ENCODE results near the gene CTDSP2. TPM values are rescaled to one million over a fixed set of nuclear protein-coding genes. Genes with fewer than 3 reads are reported as not detected.

The CTDSP2 gene
- total RNA-seq, 1 experiment from 2014 or later: 117 TPM

DNA sequence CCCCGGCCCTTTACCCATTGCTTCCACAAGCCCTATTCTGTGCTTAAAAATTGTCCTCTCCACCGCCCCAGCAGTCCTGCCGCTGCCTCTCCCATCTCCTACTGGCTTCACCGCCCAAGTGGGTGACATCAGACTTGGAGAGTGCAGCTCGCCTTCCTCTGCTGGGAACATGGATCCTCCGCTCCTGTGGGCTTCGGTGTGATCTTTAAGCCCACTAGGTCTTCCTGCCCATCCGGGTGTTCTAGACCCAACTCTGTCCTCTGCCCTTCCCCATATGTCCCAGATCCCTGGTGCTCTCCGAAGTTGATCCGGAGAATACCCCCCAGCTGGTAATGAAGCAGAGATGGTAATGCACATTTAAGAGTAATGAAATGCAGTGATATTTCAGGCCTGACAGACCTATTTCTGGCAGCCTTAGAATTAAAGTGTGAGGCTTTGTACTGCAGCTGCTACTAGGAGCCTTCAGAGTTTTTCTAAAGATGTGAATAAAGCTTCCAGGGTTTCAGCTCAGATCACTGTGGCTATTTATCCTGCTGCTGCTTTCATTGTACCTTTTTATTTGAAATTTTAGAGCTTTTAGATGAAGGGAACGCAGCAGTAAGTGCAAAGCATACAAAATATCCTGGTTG is 22.9 kb upstream of the CTDSP2 start:
- Mint-ChIP-seq H3K9me3 (ENCODE audit: low read depth, unreplicated experiment) (no peaks in the 10 kb centered on the region), H3K27me3 (ENCODE audit: unreplicated experiment) (peaks cover 14% of the 10 kb centered on the region), H3K4me3 (ENCODE audit: low read depth, unreplicated experiment) (no peak overlapping the region), H3K27ac (ENCODE audit: unreplicated experiment) (no peak overlapping the region), H3K36me3 (ENCODE audit: insufficient read depth, unreplicated experiment) (peaks cover 5% of the 10 kb centered on the region), H3K4me1 (ENCODE audit: low read depth, unreplicated experiment) (no peaks in the 10 kb centered on the region)
- no peak for DNase-seq
- CTCF ChIA-PET: interaction anchor here (0.6 to 1.7 kb wide), 2 partner anchors 25 to 544 kb away, joined by 4 read pairs; no protein-coding TSS in a partner anchor
- intact Hi-C loops (cut with micrococcal nuclease; ENCODE audit: unreplicated experiment): no loop called here
- TF ChIP-seq, protein P1, sequence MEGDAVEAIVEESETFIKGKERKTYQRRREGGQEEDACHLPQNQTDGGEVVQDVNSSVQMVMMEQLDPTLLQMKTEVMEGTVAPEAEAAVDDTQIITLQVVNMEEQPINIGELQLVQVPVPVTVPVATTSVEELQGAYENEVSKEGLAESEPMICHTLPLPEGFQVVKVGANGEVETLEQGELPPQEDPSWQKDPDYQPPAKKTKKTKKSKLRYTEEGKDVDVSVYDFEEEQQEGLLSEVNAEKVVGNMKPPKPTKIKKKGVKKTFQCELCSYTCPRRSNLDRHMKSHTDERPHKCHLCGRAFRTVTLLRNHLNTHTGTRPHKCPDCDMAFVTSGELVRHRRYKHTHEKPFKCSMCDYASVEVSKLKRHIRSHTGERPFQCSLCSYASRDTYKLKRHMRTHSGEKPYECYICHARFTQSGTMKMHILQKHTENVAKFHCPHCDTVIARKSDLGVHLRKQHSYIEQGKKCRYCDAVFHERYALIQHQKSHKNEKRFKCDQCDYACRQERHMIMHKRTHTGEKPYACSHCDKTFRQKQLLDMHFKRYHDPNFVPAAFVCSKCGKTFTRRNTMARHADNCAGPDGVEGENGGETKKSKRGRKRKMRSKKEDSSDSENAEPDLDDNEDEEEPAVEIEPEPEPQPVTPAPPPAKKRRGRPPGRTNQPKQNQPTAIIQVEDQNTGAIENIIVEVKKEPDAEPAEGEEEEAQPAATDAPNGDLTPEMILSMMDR (IDR thresholded peaks at IDR 0.05; ENCODE audit: unreplicated experiment): no peak
- no TSS peak for BruUV-seq (replicated peaks)

DNA sequence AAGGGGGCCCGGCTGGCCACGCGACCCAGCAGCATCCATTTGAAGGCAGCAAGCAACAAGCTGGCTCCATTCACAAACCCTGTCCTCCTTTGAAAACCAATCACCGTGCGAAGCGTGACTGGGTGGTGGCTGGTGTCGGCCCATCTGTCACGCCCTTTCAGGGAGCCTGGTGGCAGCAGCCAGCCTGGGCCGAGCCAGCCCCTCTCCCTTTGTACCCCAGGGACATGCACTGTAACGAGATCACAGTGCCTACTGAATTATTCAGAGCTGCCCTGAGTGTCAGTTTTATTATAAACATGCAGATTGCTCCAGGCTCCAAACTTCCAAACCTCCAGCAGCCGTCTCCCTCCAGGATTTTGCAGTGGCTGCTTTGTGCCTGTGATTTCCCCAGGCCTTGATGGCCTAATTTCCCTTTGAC is 22.3 kb upstream of the CTDSP2 start:
- H3K4me1 Mint-ChIP-seq (ENCODE audit: low read depth, unreplicated experiment): no peaks in the 10 kb centered on the region
- no peak overlapping the region for H3K27ac Mint-ChIP-seq (ENCODE audit: unreplicated experiment)
- intact Hi-C loops (cut with micrococcal nuclease; ENCODE audit: unreplicated experiment): no loop called here
- peaks cover 14% of the 10 kb centered on the region for H3K27me3 Mint-ChIP-seq (ENCODE audit: unreplicated experiment)
- CTCF ChIA-PET: interaction anchor here (0.7 to 1.7 kb wide), 2 partner anchors 25 to 1021 kb away, joined by 3 to 4 read pairs; no protein-coding TSS in a partner anchor
- H3K4me3 Mint-ChIP-seq (ENCODE audit: low read depth, unreplicated experiment): no peak overlapping the region
- no TSS peak for BruUV-seq (replicated peaks)
- no peaks in the 10 kb centered on the region for H3K9me3 Mint-ChIP-seq (ENCODE audit: low read depth, unreplicated experiment)
- TF ChIP-seq, protein P1 (IDR thresholded peaks at IDR 0.05; ENCODE audit: unreplicated experiment): no peak
- peaks cover 5% of the 10 kb centered on the region for H3K36me3 Mint-ChIP-seq (ENCODE audit: insufficient read depth, unreplicated experiment)
- no peak for DNase-seq

DNA sequence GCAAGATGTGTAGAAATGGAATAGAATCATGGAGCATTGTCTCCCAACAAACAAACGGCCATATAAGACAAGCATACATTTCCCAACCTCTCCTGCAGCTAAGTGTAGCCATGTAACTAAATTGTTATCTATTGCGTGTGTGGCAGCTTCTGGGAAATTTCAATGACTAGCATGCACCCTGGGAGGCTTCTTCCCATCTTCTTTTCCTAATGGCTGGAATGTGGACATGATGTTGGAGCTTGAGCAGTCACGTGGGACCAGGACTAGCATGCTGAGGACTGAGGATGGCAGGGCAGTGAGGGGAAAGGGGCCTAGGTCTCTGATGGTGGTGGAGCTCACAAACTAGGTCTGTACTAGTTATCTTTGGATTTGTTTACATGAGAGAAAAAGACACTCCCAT is 21.7 kb upstream of the CTDSP2 start:
- intact Hi-C loops (cut with micrococcal nuclease; ENCODE audit: unreplicated experiment): no loop called here
- Mint-ChIP-seq H3K27ac (ENCODE audit: unreplicated experiment) (no peak overlapping the region), H3K4me1 (ENCODE audit: low read depth, unreplicated experiment) (no peaks in the 10 kb centered on the region), H3K9me3 (ENCODE audit: low read depth, unreplicated experiment) (no peaks in the 10 kb centered on the region), H3K4me3 (ENCODE audit: low read depth, unreplicated experiment) (no peak overlapping the region), H3K36me3 (ENCODE audit: insufficient read depth, unreplicated experiment) (peaks cover 5% of the 10 kb centered on the region), H3K27me3 (ENCODE audit: unreplicated experiment) (peaks cover 14% of the 10 kb centered on the region)
- CTCF ChIA-PET: interaction anchor here (0.7 to 1.7 kb wide), 2 partner anchors 26 to 1021 kb away, joined by 3 to 4 read pairs; no protein-coding TSS in a partner anchor
- no TSS peak for BruUV-seq (replicated peaks)
- TF ChIP-seq, protein P1 (IDR thresholded peaks at IDR 0.05; ENCODE audit: unreplicated experiment): no peak
- no peak for DNase-seq

DNA sequence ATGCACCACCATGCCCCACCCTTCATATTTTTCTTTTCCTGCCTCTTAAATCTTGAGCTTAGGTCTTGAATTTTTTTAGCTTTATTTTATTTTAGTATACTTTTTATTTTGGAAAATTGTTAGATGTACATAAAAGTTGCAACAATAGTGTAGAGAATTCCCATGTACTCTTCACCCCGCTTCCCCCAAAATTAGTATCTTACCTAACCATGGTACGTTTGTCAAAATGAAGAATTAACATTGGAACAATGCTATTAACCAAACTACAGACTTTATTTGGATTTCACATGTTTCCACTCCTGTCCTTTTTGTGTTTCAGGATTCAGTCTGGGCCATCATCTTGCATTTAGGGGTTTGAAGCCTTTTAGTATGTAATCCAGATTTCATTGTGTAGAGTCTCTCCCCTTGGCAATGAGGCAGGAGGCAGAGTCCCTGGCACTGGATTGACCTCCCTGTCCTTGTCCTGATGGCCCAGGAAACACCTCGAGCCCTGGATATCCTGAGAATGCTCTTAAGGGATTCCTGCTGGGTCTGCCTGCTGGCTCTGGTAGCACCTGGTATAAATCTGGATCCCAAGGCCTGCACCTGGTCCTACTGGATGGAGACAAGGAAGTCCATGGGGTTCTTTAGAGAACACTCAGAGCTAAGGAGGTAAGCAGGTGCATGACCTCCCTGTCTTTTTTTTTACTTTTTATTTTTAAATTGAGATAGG is 19.9 kb upstream of the CTDSP2 start:
- H3K4me1 Mint-ChIP-seq (ENCODE audit: low read depth, unreplicated experiment): peaks cover 13% of the 10 kb centered on the region
- H3K36me3 Mint-ChIP-seq (ENCODE audit: insufficient read depth, unreplicated experiment): peaks cover 5% of the 10 kb centered on the region
- no peak overlapping the region for H3K4me3 Mint-ChIP-seq (ENCODE audit: low read depth, unreplicated experiment)
- peaks cover 14% of the 10 kb centered on the region for H3K27me3 Mint-ChIP-seq (ENCODE audit: unreplicated experiment)
- BruUV-seq (replicated peaks): no TSS peak
- intact Hi-C loops (cut with micrococcal nuclease; ENCODE audit: unreplicated experiment): no loop called here
- TF ChIP-seq, protein P1 (IDR thresholded peaks at IDR 0.05; ENCODE audit: unreplicated experiment): no peak
- no peak for DNase-seq
- no peaks in the 10 kb centered on the region for H3K9me3 Mint-ChIP-seq (ENCODE audit: low read depth, unreplicated experiment)
- CTCF ChIA-PET: no interaction called here
- no peak overlapping the region for H3K27ac Mint-ChIP-seq (ENCODE audit: unreplicated experiment)

Measured in Calu3 (cell line).